Heart left ventricle (tissue), 13 donors: ENCODE measurements around the gene COG2.

Experiments used
- POLR2A ChIP-seq, 2 donors: fragments of 450-650 bp; IDR thresholded peaks; one replicate each; pipeline ENCODE4 v1.6.1; 2017; ENCODE audit warnings: antibody characterized with exemption in 2 of 2, mild to moderate bottlenecking in 2 of 2, moderate library complexity in 2 of 2
- TF ChIP-seq, protein P1 (sequence below), 12 donors: fragments of 200-600 bp; sonication (generic) in 4 of 12; IDR thresholded peaks; one replicate each; pipeline versions ENCODE4 v1.5.0 to v1.8.0; 2018 to 2022; ENCODE audit warnings: antibody characterized with exemption in 12 of 12, mild to moderate bottlenecking in 5 of 12
- donor health status: ischemic (EF 13 %, LVEDD 7.1; RV severe dilation, severe dysfunction).
- donor health status: DM: no; HTN: yes; CAD: no.
- donor health status: DM: no; HTN: no; CAD: no.
- donor health status: ischemic (EF 25% LVEDD 6.9; RV normal size, moderate dysfunction).
- donor health status: ischemic (EF 25% LVEDD 5.7; RV mildly dilated, moderate dysfunction).
- donor health status: ischemic (EF 35%, LVEDD 5.7; RV mildly dilated, moderate dysfunction).
- donor health status: nonischemic (EF 11% LVEDD 7.7; RV severe dilation, severe dysfunction).
- donor health status: DM: yes; HTN: yes; CAD: no.
- donor health status: PGD.
- donor health status: ischemic (EF 29% LVEDD 5.4; RV normal size, mild dysfunction).
- donor health status: nonischemic (EF 23%, LVEDD 6.1; RV moderate dilation, normal function).

DNA sequence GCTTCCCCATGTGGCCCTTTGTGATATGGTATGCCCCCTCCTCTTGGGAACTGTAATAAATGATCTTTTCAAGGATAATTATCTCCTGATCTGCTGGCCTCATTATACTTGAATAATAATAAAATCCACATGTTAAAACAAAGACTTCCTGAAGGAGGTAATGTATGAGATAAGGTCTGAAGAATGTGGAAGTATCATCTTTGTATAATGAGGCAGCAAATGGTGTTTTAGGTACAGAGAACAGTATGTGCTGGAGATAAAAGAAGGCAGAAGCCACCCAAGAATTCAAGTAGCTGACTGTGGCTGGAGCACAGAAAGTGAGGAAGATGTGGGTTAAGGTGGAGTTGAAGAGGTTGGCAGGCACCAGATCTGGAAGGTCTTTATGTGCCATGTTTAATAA lies 12.8 kb upstream of the COG2 start:
- TF ChIP-seq, protein P1, sequence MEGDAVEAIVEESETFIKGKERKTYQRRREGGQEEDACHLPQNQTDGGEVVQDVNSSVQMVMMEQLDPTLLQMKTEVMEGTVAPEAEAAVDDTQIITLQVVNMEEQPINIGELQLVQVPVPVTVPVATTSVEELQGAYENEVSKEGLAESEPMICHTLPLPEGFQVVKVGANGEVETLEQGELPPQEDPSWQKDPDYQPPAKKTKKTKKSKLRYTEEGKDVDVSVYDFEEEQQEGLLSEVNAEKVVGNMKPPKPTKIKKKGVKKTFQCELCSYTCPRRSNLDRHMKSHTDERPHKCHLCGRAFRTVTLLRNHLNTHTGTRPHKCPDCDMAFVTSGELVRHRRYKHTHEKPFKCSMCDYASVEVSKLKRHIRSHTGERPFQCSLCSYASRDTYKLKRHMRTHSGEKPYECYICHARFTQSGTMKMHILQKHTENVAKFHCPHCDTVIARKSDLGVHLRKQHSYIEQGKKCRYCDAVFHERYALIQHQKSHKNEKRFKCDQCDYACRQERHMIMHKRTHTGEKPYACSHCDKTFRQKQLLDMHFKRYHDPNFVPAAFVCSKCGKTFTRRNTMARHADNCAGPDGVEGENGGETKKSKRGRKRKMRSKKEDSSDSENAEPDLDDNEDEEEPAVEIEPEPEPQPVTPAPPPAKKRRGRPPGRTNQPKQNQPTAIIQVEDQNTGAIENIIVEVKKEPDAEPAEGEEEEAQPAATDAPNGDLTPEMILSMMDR (IDR thresholded peaks at IDR 0.05), result no peak
- no peak for TF ChIP-seq POLR2A (IDR thresholded peaks at IDR 0.05)
